ELF-1 (cell line): ENCODE data around the gene ADAMTSL1.

Experiments used
- DNase-seq: peaks from one replicate; pipeline ENCODE4 v3.0.0-alpha.2; 2016; ENCODE audit warnings: low read depth, low spot score

Gene ADAMTSL1

DNA sequence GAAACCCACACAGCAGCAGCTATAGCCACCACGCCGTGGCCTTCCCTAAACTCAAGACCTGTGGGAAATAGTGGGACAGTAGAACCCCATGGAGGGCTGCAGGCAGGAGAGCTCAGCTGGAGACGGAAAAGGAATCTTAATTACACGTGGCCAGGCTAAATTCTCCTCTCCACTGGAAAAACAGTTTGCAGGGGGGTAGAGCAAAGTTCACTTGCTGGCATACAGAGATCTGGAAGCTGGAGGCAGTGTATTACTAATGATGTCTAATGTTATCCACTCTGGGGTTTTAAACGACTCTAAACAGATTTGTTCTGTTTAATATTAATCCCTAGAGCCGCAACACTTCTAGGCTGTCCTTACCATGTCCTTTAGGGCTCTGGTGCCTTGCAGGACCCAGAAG is 302.0 kb downstream of the ADAMTSL1 start:
- no peak for DNase-seq

DNA sequence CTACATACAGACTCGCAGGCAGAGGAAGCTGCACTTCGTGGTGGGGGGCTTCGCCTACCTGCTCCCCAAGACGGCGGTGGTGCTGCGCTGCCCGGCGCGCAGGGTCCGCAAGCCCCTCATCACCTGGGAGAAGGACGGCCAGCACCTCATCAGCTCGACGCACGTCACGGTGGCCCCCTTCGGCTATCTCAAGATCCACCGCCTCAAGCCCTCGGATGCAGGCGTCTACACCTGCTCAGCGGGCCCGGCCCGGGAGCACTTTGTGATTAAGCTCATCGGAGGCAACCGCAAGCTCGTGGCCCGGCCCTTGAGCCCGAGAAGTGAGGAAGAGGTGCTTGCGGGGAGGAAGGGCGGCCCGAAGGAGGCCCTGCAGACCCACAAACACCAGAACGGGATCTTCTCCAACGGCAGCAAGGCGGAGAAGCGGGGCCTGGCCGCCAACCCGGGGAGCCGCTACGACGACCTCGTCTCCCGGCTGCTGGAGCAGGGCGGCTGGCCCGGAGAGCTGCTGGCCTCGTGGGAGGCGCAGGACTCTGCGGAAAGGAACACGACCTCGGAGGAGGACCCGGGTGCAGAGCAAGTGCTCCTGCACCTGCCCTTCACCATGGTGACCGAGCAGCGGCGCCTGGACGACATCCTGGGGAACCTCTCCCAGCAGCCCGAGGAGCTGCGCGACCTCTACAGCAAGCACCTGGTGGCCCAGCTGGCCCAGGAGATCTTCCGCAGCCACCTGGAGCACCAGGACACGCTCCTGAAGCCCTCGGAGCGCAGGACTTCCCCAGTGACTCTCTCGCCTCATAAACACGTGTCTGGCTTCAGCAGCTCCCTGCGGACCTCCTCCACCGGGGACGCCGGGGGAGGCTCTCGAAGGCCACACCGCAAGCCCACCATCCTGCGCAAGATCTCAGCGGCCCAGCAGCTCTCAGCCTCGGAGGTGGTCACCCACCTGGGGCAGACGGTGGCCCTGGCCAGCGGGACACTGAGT is 303.2 kb downstream of the ADAMTSL1 start:
- DNase-seq: no peak

DNA sequence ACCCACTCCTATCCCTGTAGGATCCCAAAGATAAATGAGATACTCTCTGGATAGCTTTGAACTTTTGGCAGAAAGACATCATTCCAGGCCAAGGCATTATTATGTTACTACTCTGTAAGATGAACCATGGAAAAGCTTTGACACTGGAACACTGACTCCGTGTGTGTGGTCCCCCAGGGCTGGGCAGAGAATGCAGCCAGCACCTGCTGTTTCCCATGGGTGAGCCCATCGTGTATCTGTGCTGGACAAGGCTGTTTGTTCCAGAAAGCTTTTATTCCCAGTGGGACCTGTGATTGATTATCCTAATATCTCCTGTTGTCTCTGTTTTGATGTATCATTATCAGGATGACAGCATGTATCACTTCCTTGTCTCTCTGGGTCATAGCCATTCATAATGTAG is 304.2 kb downstream of the ADAMTSL1 start:
- DNase-seq: no peak

DNA sequence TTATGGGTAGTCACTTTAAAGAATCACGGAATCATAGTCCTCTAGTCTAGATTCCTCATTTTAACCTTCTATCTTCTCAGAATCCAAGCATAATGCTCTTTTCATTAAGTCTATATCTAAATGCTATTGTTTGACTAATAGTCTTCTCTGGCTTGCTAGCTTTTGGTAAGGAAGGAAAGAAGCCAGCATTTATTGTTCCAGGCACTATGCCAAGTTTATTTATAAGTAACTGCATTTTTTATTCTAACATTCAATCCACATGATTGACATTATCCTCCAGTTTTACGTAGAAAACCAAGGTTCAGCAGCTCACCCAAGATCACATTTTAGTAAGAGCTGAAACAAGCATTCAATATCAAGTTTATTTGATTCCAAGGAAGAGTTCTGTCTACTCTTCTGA is 304.9 kb downstream of the ADAMTSL1 start:
- DNase-seq: no peak

DNA sequence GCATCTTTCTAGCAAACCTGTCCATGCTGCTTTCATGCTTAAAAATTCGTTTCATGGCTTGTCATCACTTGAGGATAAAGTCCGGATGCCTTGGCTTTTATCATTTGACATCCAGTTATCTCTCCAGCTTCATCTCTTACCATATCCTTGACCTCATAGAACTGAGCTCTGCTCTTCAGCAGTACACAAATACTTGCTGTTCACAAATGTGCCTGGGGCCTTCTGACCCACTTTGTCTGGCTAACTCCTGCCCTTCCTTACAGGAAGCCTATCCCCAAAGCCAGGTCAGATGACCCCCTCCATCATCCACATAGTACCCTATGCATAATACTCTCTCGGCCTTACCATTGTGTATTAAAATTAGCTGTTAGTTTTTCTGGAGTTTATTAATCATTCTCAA is 310.0 kb downstream of the ADAMTSL1 start:
- no peak for DNase-seq

DNA sequence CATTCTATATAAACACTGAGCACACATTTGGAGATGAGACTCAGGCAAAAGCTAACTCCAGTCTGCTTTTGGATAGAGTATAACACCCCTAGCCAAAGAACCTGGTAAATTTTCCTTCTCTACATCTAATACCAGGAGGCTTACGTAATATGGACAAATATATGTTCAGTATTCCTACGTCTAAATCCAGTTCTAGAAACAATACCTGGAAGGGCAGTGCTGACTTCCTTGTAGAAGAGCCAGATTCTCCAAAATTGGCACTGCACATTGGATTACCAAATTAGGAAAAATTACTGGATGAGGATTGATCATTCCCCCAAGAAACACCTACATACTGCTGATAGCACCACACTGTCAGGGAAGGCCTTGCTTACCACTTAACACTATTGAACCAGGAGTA is 311.7 kb downstream of the ADAMTSL1 start:
- DNase-seq: no peak

DNA sequence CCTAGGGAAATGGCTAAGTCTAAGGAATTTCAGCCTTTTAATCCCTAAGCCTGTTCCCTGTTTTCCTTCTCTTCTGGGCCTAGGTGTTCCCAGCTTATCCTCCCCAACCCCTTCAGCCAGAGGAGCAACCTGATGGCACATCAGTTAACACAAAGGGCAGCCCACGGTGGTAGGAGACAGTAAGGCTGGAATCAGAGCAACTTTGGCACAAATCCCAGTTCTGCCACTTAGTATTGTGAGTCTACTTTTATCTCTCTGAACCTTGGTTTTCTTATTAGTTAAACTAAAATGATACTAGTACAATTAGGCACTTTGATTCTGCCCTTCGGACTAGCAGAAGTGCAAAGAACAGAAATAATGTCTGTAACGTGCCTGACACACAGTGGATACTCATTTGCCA is 312.2 kb downstream of the ADAMTSL1 start:
- no peak for DNase-seq

DNA sequence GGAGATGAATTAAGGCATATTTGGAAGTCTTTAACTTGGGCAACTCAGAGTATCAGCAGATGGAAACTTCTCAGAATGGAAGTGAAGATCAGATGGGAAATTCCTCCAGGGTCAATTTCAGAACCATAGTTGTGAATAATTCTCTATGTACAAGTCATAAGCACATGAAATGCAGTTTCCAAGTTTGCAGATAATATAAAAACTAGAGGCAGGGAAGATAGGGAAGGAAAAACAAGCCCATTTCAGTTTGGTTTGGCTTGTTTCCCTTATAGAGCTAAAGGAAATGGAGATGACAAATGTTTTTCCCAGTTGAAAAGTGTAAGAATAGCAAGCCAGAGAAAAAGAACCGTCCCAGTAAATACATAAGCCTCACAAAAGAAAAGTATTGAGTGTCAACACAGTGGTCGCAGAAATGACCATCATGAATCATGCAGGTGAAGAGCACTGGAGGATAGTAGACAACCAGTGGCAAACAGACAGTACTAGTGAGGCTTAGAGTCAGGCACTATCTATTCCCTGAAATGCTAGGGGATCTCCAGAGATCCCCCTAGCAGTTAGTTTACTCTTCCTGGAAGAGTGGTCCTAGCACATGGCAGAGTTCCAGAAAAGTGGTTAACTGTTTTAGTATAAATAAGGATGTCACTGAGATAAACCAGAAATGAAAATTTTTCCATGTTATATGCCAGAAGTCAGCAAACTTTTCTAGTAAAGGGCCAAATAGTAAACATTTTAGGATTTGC is 313.1 kb downstream of the ADAMTSL1 start:
- DNase-seq: no peak

DNA sequence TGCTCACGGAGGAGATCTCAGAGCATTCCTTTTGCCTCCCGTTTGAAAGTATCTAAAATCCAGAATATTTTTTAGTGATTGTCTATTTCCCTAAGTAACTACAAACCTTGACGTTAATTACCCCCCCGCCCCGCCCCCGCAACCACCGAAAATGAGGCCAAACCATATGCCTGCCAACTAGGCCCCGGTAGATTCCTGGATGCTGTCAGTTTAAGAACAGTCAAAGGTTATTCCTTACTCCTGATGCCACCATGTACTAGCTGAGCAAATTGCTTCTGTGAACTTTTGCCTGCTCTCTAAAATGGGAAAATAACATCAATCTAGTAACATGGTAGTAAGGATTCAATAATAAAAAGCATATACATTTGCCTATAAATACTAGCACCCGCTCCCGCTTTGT is 314.3 kb downstream of the ADAMTSL1 start:
- no peak for DNase-seq

DNA sequence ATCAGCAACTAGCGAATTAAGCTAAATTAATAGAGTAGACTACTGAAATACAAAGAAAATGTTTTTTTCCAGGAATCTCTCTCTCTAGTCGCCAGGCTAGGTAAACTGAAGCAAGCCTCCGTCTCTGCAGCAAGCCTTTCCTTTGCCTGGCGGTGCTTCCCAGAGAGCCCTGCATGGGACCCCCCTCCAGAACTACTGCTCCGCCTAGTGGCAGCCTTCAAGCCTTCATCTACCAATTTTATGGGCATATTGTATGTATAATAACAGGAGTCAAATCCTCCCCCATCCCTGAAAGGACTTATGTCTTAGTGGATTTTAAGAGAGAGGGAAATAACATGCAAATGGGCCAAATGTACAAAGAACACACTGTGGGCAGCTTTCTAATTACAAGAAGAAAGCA is 317.1 kb downstream of the ADAMTSL1 start:
- peak; percentile 58 for DNase-seq

DNA sequence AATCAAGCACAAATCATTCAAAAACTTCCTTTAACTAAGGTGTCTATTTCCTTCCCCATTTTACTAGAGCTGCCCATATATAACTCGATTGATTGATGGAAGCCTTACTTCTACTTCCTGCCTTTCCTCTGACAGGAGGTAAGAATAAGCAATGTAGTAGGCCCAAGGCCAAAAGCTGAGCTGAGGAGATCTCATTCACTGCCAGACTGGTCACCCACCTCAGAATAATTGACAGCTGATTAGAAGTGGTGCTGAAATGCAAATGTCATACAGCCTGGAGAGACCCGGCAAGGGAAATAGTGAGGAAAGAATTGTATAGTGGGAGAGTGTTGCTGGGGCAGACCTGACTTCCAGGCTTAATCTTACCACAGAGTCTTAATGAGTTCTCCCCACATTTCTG is 319.2 kb downstream of the ADAMTSL1 start:
- no peak for DNase-seq

DNA sequence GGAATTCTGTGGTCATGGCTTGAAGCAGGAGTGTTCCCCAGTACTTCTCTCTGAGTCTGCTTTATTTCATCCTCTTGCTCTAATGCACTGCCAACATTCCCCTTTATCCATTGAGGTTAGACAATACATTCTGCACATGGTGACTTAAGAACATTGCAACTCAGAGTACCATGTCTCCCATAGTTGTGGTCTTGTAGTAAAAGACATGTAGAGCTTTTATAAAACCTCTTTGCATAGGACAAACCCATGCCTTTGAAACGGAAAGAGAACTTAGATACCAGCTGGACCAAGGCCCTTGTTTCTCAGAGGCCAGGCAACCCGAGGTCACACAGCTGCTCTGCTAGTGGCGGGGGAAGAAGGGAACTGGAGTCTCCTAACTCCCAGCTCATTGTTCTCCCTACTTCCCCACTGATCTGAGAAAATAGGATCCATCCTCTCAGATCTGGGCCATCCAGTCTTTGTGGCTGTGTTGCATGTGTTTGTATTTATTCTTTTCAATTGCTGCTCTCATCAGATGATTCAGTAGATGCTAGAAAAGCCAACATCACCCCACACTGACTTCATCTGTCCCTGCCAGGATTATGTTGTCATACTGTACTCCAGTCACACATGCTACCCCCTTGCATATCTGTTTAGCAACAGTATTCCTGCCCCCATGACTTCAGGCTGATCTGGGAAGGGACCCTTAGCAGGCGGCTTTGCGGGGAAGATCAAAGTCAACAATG is 322.2 kb downstream of the ADAMTSL1 start:
- DNase-seq: no peak

DNA sequence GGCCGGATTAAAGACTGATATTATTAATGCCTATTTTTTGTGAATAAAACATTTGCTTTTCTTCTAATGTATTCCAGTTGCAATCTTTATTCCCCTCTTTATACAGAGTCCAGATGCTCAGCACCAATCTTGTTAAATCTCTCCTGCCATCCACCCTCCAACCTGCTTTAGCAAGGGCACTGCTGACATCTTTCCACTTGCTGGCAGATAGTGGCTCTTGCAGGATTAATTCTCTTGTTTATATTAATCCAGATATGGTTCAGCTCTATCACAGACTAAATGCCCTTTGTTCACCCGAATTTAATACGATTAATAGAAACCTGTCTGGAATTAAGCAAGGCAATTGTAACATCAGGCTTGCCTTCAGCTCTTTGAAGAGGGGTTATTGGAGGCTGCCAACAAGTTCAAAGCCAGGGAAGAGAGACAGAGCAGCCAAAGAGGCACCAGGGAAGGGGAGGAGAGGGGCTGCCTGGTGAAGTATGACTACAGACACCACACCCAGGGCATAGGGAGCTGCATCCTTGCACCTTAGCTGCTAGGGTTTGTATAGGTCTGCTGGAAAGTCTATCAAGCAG is 322.8 kb downstream of the ADAMTSL1 start:
- DNase-seq: no peak

DNA sequence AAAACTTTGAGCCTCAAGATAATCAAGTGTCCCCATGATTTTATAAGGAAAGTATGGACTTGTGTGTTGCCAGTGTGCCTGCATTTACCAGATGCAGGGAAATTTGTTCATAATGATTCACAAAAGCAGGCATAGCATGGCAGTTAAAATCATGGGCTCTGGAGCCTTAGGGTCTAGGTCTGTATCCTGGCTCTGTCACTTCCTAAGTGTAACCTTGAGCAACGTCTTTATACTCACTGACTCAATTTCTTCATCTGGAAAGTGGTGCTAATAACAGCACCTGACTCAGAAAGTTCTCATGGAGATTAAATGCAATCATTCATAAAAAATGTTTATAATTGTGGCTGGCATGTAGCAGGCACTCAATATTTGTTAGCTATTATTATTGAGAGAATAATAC is 324.2 kb downstream of the ADAMTSL1 start:
- DNase-seq: no peak

DNA sequence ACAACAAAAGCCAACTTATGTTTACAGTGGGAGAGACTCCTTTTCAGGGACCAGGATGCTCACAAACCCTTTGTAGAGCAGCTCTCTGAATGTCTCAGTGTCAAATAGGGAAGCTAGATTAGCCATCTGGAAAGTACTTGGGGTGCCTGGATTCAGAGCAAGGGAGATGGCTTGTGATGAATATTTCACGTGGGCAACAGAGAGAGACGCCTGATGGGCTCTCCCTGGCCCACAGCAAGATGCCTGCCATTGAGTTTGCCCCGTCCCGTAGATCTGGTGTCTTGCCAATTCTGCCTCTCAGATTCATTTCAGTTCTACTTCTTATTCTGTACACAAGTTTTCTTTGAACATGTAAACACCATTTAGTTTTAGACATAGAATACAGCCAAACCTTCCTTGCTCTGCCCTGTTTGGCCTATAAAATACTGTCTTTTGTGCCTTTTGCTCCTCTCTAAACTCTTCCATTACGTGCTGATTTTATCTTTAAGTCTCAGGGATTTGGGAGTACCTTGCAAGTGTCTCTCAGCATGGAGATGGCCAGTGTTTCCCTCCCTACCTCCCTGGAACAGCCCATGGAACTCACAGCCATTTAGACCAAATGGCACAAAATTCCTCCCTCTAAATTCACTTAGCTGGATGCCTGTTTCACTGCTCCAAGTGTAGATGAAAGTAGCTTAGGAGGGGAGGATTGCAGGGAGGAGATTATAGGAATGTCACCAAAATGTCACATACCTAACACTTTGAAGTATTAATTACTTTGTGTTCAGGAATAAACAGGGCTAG is 324.7 kb downstream of the ADAMTSL1 start:
- DNase-seq: no peak

DNA sequence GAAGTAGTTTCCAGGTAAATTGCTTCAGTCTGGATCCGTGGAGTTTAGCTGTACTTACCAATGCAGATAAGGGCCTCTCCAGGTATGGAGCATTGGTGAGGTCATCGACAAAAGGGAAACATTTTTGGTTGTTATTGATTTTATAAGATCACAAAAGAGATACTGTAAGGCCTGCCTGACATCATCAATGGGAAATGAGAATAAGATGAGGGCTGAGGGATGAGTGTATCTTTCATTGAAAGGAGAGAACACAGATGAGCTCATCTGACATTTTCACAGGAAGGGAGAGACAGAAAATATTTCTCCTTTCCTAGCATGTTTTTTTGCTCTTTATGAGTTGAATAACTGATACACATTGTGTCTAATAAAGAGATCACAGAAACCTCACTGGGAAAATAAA is 325.5 kb downstream of the ADAMTSL1 start:
- DNase-seq: no peak

DNA sequence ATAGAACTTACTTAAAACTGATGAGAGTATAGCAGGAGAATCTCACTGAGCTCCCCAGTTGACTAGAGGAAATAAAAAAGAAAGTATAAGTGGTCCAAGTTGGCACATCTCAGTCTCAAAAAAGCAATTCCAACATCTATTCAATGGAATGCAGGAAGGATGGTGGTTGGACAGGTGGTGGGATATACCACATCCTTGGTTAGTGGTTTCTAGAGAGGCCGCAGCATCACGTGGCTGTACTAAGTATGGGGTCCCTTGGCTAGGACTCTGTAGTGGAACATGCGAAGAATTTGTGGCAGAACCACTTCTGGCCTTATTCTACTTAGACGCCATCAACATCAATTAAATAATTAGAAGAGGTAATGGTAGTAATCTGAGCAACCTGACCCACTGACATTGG is 326.6 kb downstream of the ADAMTSL1 start:
- DNase-seq: no peak

DNA sequence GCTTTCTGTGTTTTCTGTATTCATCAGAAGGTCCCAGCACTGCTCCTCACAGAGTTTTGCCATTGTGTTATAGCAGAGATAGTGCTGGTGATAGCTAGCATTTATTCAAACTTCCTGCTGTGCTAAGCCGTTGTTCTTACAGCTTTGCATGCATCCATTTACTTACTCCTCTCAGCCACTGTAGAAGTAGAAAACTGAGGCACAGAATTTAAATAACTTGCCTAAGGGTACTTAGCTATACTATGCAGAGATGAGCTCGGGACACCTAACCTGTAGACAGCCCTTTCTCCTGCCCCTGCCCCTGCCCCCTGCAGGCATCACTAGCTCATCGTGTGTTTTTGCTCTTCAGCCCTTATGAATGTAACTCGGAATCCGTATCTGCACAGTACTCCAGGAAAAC is 331.4 kb downstream of the ADAMTSL1 start:
- peak; percentile 35 for DNase-seq

DNA sequence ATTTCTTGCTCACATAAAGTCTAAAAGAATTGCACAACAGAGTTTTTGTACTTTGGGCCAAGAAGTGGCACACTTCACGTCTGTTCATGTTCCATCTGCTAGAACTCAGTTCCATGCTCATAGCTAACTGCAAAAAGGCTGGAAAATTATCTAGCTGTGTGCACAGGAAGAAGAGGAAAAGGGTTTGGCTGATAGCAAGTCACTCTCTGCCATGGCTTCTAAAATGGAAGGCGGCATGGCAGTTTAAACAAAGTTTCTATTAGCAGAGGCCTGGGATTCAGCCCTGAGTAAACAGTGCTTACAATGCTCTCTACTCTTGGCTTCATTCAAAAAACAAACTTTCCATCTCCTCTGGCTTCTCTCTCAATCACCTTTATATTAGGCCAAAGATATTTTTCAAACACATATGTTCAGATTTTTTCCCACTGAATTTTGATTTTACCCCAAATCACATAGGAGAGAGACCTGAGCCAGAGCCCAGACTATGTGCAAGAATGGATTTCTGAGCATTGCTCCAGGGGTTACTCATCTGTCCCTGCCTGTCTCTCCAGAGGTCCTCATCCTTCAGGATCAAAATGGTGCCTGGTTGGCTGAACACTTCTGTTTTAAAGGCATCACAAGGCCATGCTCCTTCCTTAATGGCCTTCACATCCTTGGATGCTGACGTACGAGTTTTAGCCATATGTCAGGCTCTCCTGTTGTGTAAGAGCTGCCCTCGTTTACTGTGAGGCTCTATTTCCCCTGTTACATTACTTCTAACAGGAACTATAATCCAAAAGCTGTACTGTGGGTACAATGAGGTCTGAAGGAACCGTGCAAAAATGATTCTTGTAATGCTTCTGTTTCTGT is 332.5 kb downstream of the ADAMTSL1 start:
- no peak for DNase-seq

DNA sequence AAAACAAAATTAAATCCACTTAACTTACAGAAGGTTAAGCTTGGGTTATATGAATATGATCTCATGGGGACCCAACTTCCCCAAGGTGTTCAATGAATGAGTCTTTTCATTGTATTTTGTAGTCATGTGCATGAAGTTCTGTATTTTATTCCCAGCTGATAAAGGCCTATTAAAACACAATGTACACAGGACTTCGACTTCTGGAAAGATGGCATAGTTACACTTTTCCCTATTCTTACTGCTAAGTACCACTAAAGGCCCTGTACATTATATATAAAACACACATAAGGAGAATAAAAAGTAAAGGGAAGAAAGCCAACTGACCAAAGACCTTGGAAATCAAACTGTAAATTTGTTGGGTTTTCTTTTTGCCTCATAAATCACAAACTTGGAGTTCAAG is 336.6 kb downstream of the ADAMTSL1 start:
- no peak for DNase-seq
